ENCODE data around the gene COLEC11.

COLEC11 gene

DNA sequence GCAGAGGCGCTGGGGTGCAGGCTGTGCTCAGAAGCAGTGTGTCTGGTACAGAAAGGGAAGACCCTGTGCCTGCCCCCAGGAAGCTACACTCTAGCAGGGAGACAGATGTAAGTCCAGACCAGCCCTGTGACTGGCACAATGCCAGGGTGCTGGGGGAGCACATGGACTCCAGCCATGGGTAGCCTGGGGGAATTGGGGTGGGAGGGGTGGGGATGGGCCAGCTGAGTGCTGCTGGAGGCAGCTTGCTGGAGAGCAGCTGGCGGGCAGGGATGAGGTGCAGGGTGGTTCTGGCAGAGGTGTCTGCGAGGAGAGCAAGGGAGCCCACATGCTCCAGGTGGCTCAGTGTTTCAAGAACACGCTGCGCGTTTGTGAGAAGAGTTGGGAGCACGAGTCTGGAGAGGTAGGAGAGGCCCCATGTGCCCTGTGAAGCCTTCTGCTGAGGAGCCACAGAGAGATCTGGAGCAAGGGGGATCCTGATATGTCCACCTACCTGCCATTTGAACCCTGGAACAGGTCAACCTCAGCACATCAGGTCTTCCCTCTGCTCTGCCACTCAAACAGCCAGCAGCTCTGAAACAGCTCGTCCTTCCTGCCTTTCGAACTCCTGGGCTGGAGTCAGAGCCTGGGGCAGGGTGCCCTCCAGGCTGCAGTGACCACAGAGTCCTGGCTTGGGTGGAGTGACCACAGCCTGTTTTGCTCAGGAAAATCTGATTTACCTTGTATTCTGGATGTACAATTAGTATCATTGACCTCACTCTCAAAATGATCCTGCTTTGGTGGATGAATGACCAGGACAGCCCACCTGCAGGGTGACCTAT, 78.2 kb downstream of the COLEC11 start:
- DNase-seq (ENCODE audit: low read depth in 2 of 2), result no peak

DNA sequence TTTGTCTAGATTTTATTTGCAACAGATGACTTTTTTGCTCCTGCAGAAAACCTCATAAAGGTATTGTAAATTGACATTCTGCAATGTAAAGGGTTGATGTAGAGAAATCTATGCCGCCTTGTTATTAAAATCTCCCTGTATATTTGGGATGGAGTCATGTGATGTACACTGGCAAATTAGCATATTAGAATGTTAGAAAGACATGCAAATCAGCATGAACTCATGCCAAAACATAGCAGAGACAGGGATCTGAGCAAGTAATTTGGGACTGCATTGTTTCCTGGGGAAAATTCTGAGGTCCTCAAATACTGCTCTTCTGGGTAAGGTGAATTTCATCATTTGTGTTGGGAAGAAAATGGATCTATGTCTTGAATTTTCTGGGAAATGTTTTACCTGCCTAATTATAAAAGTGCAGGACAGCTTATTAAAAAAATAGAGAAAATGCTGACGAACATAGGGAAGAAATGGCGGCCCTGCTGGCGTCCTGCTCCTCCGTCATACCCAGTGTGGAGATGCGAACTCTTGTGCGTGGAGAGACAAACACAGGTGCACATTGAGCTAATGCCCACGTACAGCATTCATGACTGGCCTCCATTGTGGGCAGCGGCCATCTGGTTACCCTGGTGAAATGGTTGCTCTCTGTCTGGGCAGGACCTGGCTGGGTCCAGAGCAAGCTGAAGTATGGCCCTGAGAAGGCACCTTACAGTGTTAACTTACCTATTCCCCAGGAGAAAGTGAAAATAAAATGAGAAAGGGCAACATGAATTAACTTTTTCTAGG, 79.3 kb downstream of the COLEC11 start:
- no peak for DNase-seq (ENCODE audit: low read depth in 2 of 2)

- no peak for DNase-seq (ENCODE audit: low read depth in 2 of 2)
Measured at GRCh38 chr2:3675687-3676086, 80.8 kb downstream of the COLEC11 start.

- no peak for DNase-seq (ENCODE audit: low read depth in 2 of 2)
Measured at GRCh38 chr2:3677436-3677835, 82.5 kb downstream of the COLEC11 start.

DNA sequence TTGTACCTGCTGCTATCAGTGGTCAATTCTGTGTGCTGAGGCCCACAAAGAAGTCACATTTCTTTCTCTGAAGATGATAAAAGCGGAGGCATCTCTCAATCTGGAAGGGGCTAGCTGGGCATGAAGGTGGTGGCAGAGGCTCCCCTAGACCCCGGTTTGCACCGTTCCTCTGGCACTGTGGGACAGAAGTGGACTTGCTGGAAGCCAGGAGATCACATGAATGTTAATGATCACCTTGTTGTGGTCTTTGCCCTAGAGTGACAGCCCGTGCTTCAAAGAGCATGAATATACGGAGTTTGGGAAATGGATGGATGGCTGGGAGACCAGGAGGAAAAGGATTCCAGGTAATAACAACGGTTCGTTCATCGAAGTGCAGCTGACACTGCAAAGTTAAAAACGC, 83.3 kb downstream of the COLEC11 start:
- no peak for DNase-seq (ENCODE audit: low read depth in 2 of 2)

GRCh38 chr2:3679180-3679579, 84.3 kb downstream of the COLEC11 start:
- no peak for DNase-seq (ENCODE audit: low read depth in 2 of 2)

GRCh38 chr2:3679616-3680393, 84.9 kb downstream of the COLEC11 start:
- no peak for DNase-seq (ENCODE audit: low read depth in 2 of 2)

DNA sequence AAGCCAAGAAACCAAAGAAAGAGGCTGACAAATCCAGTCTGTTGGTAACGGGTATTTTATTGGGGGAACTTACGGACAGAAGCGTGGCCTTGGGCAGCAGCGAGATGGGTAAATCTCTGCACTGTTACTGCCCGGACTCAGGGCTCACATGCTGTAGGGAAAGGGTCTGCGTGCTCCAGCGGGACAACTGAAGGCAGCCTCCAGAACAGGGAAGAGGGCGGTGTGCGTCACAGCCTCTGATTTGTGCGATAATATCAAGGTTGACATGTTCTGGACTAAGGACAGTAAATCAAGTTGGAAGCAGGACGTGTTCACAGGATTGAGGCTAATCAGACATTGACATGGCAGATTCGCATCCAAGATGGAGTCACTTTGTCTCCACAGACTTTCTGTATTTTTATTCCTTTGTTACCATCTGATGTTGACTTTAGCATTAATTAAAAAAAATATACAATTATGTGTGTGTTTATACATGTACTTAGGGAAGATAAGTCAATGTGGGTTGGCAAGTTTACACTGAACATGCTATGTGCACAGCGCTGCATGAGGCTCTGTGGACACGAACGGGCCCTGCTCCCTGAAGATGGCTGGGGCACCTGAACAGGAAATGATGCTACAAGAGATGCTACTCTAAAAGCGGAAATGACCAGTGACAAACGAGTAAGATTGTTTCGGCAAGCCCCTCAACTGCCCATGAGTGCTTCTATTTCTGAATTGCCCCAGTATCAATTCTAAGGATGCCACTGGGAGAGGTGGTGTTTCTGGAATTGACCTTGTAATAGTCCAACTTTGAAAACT, 85.8 kb downstream of the COLEC11 start:
- DNase-seq (ENCODE audit: low read depth in 2 of 2), result no peak

DNA sequence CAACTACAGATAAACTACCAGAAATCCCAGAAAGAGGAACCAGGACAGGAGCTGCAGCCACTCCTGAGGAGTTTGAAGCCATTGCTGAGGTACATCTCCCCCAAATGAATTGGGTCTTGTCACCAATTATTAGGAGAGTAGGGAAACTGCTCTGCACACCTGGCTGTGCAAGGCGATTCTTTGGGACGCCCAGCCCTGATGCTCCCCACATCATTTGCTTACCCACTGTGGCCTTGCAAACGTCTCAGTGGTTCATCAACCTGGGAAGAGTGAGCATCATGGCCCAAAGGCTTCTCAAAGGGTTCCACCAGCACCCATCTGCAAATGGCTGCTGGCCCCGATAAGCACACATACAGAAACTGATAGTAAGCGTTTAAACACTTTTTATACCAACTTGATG, 86.7 kb downstream of the COLEC11 start:
- no peak for DNase-seq (ENCODE audit: low read depth in 2 of 2)

DNA sequence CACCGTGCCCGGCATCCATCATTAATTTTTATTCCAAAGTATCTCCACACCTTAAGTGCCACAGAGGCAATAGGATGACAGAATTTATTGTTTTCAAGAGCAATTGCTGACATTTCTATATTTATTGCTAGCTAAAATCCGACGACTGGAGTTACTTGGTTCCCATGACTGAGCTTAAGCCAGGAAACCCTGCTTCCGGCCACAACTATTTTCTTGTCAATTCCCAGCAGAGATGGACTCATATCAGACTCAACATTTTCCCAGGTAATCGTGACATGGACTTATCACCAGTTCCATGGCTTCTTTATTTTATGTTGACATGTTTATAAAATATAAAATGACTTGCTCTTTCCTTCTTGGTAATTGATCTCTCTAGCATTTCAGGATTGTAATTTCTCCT, 87.9 kb downstream of the COLEC11 start:
- DNase-seq (ENCODE audit: low read depth in 2 of 2), result no peak

DNA sequence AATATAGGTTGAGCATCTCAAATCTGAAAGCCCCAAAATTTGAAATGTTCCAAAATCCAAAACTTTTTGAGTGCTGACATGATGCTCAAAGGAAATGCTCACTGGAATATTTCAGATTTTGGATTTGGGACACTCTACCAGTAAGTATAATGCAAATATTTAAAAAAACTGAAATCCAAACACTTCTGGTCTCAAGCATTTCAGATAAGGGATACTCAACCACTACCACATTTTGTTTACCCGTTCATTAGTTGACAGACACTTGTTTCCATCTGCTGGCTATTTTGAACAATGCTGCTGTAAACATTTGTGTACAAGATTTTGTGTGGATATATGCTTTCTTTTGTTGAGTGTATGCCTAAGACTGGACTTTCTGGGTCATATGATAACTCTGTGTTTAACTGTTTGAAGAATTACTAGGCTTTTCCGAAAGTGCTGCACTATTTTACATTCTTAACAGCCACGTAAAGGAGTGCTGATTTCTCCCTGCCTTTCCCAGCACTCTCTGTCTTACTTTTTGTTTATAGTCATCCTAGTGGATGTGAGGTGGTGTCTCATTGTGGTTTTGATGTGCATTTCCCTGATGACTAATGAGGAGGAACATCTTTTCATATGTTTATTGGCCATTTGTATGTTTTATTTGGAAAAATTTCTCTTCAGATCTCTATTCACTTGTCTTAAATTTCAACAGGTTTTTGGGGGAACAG, 89.0 kb downstream of the COLEC11 start:
- no peak for DNase-seq (ENCODE audit: low read depth in 2 of 2)

DNA sequence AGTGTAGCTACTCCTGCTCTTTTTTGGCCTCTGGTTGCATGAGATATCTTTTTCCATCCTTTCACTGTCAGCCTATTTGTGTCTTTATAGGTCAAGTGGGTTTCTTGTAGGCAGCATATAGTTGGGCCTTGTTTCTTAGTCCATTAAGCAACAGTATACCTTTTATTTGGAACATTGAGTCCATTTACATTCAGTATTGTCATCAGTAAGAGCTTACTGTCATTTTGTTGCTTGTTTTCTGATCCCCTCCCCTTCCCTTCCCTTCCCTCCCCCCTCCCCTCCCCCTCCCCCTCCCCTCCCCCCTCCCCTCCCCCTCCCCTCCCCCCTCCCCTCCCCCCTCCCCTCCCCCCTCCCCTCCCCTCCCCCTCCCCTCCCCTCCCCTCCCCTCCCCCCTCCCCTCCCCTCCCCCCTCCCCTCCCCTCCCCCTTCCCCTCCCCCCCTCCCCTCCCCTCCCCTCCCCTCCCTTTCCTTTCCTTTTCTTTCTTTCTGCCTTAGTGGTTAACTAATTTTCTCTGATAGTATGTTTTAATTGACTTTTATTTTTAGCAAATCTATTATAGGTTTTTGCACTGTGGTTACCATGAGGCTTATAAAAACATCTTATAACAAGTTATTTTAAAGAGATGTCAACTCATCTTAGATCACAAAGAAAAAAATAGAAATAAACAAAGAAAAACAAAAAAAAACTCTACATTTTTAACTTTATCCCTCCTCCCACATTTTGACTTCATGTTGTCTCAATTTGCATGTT, 95.3 kb downstream of the COLEC11 start:
- DNase-seq (ENCODE audit: low read depth in 2 of 2), result no peak

GRCh38 chr2:3692375-3692774, 97.5 kb downstream of the COLEC11 start:
- DNase-seq (ENCODE audit: low read depth in 2 of 2), result no peak
